Measurements from ENCODE around the gene PRKN.

The PRKN gene

GRCh38 chr6:161683400-161683799, 1044.2 kb downstream of the PRKN start:
- no peak overlapping the region for H3K27ac ChIP-seq (ENCODE audit: extremely low read depth, low read depth, low read length)
- H3K4me1 ChIP-seq (ENCODE audit: control insufficient read depth, insufficient read depth, low read length), result no peaks in the 10 kb centered on the region
- no peaks in the 10 kb centered on the region for H3K9me3 ChIP-seq (ENCODE audit: control insufficient read depth, insufficient read depth, low read depth, low read length)
- CTCF ChIA-PET, result interaction anchor here (0.5 to 1.1 kb wide), 3 partner anchors 10 to 176 kb away, joined by 4 read pairs; no protein-coding TSS in a partner anchor
- no peaks in the 10 kb centered on the region for H3K36me3 ChIP-seq (ENCODE audit: control insufficient read depth in 2 of 2, insufficient read depth in 1 of 2, low read length in 2 of 2)
- H3K4me3 ChIP-seq (ENCODE audit: low read depth, low read length), result no peak overlapping the region
- TF ChIP-seq, protein P1, sequence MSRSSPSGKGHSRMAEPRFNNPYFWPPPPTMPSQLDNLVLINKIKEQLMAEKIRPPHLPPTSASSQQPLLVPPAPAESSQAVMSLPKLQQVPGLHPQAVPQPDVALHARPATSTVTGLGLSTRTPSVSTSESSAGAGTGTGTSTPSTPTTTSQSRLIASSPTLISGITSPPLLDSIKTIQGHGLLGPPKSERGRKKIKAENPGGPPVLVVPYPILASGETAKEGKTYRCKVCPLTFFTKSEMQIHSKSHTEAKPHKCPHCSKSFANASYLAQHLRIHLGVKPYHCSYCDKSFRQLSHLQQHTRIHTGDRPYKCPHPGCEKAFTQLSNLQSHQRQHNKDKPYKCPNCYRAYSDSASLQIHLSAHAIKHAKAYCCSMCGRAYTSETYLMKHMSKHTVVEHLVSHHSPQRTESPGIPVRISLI (tag by site-specific recombination; IDR thresholded peaks at IDR 0.05), result no peak
- TF ChIP-seq ZNF10 (tag by site-specific recombination; IDR thresholded peaks at IDR 0.05), result no peak
- TF ChIP-seq, protein P2, sequence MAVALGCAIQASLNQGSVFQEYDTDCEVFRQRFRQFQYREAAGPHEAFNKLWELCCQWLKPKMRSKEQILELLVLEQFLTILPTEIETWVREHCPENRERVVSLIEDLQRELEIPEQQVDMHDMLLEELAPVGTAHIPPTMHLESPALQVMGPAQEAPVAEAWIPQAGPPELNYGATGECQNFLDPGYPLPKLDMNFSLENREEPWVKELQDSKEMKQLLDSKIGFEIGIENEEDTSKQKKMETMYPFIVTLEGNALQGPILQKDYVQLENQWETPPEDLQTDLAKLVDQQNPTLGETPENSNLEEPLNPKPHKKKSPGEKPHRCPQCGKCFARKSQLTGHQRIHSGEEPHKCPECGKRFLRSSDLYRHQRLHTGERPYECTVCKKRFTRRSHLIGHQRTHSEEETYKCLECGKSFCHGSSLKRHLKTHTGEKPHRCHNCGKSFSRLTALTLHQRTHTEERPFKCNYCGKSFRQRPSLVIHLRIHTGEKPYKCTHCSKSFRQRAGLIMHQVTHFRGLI (tag by site-specific recombination; IDR thresholded peaks at IDR 0.05), result no peak
- no peak for TF ChIP-seq ZBTB6 (tag by site-specific recombination; IDR thresholded peaks at IDR 0.05)
- no peak for TF ChIP-seq ZSCAN4 (tag by site-specific recombination; IDR thresholded peaks at IDR 0.05)
- TF ChIP-seq, protein P3, sequence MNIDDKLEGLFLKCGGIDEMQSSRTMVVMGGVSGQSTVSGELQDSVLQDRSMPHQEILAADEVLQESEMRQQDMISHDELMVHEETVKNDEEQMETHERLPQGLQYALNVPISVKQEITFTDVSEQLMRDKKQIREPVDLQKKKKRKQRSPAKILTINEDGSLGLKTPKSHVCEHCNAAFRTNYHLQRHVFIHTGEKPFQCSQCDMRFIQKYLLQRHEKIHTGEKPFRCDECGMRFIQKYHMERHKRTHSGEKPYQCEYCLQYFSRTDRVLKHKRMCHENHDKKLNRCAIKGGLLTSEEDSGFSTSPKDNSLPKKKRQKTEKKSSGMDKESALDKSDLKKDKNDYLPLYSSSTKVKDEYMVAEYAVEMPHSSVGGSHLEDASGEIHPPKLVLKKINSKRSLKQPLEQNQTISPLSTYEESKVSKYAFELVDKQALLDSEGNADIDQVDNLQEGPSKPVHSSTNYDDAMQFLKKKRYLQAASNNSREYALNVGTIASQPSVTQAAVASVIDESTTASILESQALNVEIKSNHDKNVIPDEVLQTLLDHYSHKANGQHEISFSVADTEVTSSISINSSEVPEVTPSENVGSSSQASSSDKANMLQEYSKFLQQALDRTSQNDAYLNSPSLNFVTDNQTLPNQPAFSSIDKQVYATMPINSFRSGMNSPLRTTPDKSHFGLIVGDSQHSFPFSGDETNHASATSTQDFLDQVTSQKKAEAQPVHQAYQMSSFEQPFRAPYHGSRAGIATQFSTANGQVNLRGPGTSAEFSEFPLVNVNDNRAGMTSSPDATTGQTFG (tag by site-specific recombination; IDR thresholded peaks at IDR 0.05; ENCODE audit: borderline replicate concordance), result no peak
- TF ChIP-seq ZNF2 (tag by site-specific recombination; IDR thresholded peaks at IDR 0.05), result no peak
- TF ChIP-seq ZSCAN16 (tag by site-specific recombination; IDR thresholded peaks at IDR 0.05), result no peak
- TF ChIP-seq ZBTB8A (tag by site-specific recombination; IDR thresholded peaks at IDR 0.05), result no peak
- no peak for TF ChIP-seq ZNF830 (tag by site-specific recombination; IDR thresholded peaks at IDR 0.05; ENCODE audit: low read depth)
- POLR2A ChIA-PET, result no interaction called here

- CTCF ChIA-PET, result interaction anchor here (0.5 to 1.1 kb wide), 3 partner anchors 10 to 176 kb away, joined by 4 read pairs; no protein-coding TSS in a partner anchor
Observed at GRCh38 chr6:161682982-161683381, 1044.6 kb downstream of the PRKN start.

More at GRCh38 chr6:161682982-161683381, 1044.6 kb downstream of the PRKN start:
- no peaks in the 10 kb centered on the region for H3K9me3 ChIP-seq (ENCODE audit: control insufficient read depth, insufficient read depth, low read depth, low read length)
- POLR2A ChIA-PET, result no interaction called here
- TF ChIP-seq KLF9 (tag by site-specific recombination; IDR thresholded peaks at IDR 0.05; ENCODE audit: low read depth) (no peak), ZNF174 (tag by site-specific recombination; IDR thresholded peaks at IDR 0.05) (no peak)
- TF ChIP-seq, protein P4, sequence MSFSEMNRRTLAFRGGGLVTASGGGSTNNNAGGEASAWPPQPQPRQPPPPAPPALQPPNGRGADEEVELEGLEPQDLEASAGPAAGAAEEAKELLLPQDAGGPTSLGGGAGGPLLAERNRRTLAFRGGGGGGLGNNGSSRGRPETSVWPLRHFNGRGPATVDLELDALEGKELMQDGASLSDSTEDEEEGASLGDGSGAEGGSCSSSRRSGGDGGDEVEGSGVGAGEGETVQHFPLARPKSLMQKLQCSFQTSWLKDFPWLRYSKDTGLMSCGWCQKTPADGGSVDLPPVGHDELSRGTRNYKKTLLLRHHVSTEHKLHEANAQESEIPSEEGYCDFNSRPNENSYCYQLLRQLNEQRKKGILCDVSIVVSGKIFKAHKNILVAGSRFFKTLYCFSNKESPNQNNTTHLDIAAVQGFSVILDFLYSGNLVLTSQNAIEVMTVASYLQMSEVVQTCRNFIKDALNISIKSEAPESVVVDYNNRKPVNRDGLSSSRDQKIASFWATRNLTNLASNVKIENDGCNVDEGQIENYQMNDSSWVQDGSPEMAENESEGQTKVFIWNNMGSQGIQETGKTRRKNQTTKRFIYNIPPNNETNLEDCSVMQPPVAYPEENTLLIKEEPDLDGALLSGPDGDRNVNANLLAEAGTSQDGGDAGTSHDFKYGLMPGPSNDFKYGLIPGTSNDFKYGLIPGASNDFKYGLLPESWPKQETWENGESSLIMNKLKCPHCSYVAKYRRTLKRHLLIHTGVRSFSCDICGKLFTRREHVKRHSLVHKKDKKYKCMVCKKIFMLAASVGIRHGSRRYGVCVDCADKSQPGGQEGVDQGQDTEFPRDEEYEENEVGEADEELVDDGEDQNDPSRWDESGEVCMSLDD (tag by site-specific recombination; IDR thresholded peaks at IDR 0.05), result no peak
- TF ChIP-seq, protein P5, sequence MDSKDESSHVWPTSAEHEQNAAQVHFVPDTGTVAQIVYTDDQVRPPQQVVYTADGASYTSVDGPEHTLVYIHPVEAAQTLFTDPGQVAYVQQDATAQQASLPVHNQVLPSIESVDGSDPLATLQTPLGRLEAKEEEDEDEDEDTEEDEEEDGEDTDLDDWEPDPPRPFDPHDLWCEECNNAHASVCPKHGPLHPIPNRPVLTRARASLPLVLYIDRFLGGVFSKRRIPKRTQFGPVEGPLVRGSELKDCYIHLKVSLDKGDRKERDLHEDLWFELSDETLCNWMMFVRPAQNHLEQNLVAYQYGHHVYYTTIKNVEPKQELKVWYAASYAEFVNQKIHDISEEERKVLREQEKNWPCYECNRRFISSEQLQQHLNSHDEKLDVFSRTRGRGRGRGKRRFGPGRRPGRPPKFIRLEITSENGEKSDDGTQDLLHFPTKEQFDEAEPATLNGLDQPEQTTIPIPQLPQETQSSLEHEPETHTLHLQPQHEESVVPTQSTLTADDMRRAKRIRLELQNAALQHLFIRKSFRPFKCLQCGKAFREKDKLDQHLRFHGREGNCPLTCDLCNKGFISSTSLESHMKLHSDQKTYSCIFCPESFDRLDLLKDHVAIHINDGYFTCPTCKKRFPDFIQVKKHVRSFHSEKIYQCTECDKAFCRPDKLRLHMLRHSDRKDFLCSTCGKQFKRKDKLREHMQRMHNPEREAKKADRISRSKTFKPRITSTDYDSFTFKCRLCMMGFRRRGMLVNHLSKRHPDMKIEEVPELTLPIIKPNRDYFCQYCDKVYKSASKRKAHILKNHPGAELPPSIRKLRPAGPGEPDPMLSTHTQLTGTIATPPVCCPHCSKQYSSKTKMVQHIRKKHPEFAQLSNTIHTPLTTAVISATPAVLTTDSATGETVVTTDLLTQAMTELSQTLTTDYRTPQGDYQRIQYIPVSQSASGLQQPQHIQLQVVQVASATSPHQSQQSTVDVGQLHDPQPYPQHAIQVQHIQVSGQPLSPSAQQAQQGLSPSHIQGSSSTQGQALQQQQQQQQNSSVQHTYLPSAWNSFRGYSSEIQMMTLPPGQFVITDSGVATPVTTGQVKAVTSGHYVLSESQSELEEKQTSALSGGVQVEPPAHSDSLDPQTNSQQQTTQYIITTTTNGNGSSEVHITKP (tag by site-specific recombination; IDR thresholded peaks at IDR 0.05), result no peak
- H3K4me1 ChIP-seq (ENCODE audit: control insufficient read depth, insufficient read depth, low read length), result no peaks in the 10 kb centered on the region
- H3K4me3 ChIP-seq (ENCODE audit: low read depth, low read length), result no peak overlapping the region
- no peak overlapping the region for H3K27ac ChIP-seq (ENCODE audit: extremely low read depth, low read depth, low read length)
- H3K36me3 ChIP-seq (ENCODE audit: control insufficient read depth in 2 of 2, insufficient read depth in 1 of 2, low read length in 2 of 2), result no peaks in the 10 kb centered on the region
